GM21528 (cell line): Measurements from ENCODE around the gene RSPH9.

ENCODE experiments used
- ATAC-seq: cut with Tn5 transposase; IDR thresholded peaks from one replicate; pipeline ENCODE4 v1.9.1; 2021; ENCODE audit warnings: mild to moderate bottlenecking, moderate library complexity; ENCODE audit not compliant: unreplicated experiment, low FRiP score

Gene RSPH9

DNA sequence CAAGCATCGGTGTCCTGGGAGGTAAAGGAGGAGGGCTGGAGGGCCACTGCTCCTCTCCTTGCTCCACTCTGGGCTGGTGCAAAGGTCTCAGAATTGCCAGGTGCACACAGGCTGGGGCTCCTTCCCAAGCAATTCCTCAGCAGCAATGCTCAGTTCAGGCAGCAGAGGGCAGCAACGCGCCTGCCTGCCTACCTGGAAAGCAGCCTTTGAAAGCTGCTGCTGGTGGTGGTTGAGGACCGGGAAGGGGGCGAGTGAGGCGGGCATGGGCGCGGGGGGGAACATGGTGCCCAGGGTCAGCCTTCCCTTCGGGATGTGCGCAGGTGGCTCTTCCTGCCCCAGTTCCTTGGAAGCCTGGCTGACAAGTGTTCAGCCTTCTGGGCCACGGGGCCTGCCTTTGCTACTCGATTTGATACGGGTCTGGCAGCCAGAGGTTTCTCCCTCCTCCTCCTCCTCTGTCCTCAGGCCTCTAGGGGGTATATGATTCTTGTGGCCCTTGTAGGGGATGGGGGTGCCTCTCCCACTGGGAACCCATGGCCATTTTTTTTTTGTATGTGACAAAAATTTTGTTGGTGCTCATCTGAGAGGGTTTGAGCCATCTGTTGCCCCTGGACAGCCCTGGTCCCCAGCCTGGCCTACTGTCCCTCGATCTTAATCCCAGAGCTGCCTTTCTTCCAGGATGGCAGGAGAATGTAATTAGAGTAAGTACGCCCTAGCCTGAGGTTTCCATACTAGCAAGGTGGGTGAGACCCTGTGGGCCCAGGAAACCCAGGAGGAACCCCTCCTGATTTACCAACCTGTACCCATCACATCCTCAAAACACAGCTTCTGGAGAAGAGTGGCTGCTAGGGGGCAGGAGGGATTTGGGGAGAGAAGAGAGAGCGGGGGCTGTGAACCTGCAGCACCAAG is 22.7 kb downstream of the RSPH9 start:
- no peak for ATAC-seq

DNA sequence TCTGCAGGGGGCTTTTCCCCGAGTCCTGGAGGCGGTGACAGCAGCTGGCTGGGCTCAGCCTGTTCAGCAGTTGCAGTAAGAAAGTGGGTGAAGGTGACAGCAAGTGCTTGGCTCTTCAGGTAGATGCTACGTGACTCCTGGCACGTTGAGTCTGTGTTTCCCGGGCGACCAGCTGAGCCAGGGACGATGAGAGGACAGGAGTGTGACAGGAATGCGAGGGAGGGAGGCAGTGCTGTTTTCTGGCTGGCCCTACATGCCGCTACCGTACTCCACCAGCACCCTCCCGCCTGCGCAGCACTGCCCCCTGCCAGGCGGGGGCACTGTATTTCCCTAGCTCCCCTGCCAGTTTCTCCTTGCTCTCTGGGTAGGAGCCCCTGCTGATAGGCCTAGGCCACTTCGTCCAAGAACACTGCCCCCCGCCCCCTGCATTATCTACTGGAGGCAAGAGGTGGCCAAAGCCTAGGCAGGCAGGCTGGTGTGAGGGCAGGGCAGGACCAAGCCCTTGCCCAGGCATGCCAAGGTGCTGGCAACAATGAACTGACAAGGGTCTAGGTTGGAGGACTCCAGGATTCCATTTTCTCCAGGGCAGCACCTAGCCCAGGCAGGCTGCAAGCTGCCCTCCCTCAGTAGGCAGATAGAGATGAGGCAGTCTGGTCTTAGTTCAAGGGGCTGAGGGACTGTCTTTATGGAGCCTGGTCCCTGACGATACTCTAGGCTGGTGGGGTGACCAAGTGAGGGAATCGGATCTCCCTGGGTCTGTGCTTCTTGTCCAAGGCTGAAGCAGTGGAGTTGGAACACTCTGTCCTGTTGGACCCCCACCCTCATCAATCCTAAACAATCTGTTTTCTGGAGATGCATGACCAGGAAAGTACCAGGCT is 23.6 kb downstream of the RSPH9 start:
- no peak for ATAC-seq

GRCh38 chr6:43669050-43669921 is 24.4 kb downstream of the RSPH9 start:
- ATAC-seq, result no peak

DNA sequence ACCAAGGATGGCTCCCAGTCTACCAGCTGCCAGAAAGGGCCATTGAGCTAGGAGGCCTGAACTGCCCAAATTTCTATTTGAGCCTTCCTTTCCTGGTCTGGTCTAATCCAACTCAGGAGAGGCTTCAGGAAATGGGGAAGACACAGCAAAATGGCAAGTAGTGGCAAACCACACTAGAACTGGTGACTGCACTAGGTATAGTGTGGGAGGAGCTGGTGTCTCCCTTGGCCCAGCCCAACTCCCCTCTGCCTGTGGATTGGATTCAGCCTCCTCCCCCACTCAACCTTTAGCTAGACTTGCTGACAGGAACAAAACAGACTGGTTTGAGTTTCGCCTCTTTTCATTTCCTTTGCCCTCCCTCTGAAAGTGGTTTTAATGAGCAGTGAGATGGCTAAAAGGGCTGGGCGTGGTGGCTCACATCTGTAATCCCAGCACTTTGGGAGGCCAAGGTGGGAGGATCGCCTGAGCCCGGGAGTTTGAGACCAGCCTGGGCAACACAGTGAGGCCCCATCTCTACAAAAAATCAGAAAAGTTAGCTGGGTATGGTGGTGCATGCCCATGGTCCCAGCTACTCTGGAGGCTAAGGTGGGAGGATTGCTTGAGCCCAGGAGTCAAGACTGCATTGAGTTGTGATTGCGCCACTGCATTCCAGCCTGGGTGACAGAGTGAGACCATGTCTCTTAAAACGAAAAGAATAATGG is 25.2 kb downstream of the RSPH9 start:
- no peak for ATAC-seq

- ATAC-seq, result no peak
Observed at GRCh38 chr6:43670623-43670986, 25.8 kb downstream of the RSPH9 start.

- no peak for ATAC-seq
Observed at GRCh38 chr6:43671011-43671800, 26.4 kb downstream of the RSPH9 start.

GRCh38 chr6:43671801-43672690 is 27.2 kb downstream of the RSPH9 start:
- ATAC-seq, result no peak

DNA sequence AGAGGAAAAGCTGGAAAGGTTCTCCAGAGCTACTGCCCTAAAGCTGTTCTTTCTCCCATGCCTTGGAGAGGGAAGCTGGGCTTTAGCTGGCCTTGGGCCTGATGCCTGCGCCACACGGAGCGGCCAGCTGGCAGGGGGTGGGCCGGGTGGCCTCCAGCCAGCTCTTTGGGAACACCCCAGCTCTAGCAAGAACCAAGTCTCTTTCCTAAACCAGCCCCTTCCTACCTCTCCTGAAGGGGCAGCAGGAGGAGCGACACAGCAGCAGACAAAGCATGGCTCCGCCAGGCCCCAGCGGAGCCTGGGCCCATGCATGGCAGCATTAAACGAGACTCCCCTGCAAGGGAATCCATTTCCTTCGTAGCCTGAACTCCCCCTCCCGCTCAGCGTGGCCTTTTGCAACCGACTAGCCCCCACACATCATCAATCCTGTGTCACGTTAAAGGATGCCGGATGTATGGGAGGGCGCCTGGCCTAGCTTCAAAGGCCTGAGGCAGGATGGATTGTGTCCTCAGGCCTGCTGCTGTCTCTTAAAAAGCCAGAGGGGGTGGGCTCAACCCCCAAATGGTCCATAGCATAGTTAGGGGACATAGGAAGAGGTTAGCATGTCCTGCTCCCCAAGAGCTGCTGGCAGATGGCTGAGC is 28.7 kb downstream of the RSPH9 start:
- no peak for ATAC-seq

DNA sequence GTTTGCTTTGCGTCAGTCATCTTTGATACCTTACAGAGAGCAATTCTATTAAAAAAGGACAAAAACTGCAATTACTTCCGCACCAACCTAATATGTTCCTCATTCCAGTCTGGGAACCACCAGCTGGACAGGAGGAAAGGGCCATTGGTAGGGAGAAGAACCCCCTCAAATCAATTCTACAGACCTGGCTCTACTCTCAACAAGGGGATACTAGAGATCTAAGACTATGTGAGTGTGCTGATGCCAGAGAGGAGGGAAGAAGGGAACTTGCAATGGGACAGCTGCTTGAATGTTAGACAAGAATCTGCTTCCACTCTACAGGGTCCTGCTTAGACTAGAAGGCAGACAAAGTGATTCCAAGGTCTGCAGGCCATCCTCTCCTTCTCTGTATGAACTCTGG is 29.5 kb downstream of the RSPH9 start:
- ATAC-seq, result no peak

DNA sequence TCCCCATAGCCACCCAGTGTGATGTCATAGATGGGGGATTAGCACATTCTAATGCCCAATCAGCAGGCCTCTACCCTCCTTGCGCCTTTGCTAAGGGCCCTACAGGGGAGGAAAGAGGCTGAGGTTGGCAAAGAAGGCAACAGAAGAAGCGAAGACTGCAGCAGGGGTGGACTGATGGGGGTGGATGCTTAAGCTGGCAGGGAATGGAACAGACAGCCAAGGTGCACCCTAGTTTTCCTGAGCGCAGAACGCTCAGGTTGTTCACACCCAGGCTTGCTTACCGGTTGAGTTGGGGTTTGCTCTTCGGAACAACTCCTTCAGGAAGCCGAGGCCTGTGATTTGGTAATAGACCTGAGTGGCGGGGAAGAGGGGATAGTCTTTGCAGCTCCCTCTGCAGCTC is 30.1 kb downstream of the RSPH9 start:
- ATAC-seq, result no peak

GRCh38 chr6:43676962-43677606 is 32.2 kb downstream of the RSPH9 start:
- no peak for ATAC-seq

DNA sequence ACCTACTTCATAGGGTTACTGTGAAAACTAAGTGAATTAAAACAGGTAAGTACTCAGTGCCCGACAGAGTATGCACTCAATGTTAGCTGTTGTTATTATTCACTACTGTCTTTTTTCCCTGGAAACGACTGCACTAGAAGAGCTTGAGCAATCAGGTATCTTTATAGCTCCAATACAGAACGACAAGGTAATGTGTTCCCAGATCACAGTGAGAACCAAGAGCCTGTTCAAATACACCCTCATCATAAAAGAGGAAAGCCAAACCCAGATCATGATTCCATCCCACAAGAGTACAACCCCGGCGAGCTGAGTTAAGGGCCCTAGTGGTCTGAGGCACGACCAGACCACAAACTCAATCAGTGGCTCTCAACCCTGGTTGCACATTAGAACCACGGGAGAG is 32.9 kb downstream of the RSPH9 start:
- no peak for ATAC-seq

DNA sequence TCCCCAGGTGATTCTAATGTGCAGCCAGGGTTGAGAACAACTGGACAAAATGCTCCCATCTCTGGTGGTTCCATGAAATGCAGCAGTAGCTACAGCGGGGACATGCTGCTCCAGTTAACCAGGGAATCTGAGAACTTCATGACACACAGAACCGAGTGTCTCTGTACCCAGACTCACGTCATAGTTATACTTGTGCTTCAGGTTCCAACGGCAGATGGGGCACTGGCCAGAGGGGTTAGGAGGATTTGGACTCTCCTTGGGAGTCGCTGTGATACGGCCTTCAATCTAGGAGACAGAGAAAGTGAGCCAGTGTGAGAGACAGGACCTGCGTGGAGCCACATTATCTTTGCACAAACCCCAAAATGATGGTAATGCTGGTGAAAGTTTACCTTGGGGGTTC is 33.5 kb downstream of the RSPH9 start:
- ATAC-seq, result no peak

- no peak for ATAC-seq
Observed at GRCh38 chr6:43679057-43679456, 34.2 kb downstream of the RSPH9 start.

- ATAC-seq, result no peak
Observed at GRCh38 chr6:43680308-43681200, 35.7 kb downstream of the RSPH9 start.

DNA sequence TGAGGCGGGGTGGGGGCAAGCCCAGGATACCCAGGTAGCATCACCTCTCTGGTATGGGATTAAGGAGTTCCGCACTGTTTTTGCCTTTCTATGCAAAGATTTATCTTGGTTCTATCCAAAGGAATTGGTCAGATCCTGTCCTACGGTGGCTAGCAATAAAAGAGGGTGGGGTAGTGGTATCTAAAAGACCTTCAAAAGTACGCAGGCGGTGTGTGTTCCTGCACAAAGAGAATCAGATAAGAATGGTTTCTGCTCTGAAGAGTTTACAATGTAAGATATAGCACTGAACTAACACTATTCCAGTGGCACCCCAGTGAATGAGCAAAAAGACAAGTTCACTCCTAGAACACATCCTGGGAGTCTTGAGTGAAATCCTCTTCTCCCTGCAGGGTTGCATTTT is 36.5 kb downstream of the RSPH9 start:
- no peak for ATAC-seq
